Omental fat pad (tissue), 4 donors: ENCODE results near the gene RDH12. TPM values are rescaled to one million over a fixed set of nuclear protein-coding genes. Genes with fewer than 3 reads are reported as not detected.

Experiments used
- ATAC-seq: fragments of 150-250 bp; one replicate; pipeline ENCODE4 v1.9.1; 2016; ENCODE audit warnings: mild to moderate bottlenecking, moderate library complexity; ENCODE audit not compliant: low FRiP score
- DNase-seq: peaks from one replicate; pipeline ENCODE4 v3.0.0-alpha.2; 2019; ENCODE audit warnings: low spot score
- total RNA-seq, 4 donors: library from RNA; depleted of rRNA; stranded (reverse); fragments of >200 nt; gene quantifications; one replicate each; pipeline ENCODE4 v1.1.0, GENCODE V29; 2016
- TF ChIP-seq, protein P1 (sequence below), 3 donors: fragments of 450-650 bp; IDR thresholded peaks; one replicate each; pipeline ENCODE4 v1.5.1; 2016 to 2017; ENCODE audit warnings: antibody characterized with exemption in 3 of 3, mild to moderate bottlenecking in 3 of 3, moderate library complexity in 2 of 3

RDH12 gene
- total RNA-seq, 4 donors from 2014 or later: 0.28 TPM; not detected in 3

DNA sequence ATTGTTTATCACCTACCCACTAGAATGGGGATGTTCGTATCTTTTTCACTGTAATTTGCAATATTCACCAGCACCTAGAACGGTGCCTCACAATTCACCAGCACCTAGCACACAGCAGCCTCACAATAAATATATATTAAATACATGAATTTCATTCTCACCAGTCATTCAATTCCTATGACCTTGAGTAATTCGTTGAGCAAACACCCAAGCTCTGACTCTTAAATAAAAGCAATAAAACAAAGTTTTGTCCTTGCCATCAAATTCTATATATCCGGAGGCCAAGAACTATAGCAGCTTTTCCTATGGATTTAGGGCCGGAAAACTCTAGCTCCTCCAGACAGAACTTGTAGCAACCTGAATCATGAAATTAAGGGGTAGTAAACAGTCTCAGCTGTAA is 28.2 kb upstream of the RDH12 start:
- TF ChIP-seq, protein P1, sequence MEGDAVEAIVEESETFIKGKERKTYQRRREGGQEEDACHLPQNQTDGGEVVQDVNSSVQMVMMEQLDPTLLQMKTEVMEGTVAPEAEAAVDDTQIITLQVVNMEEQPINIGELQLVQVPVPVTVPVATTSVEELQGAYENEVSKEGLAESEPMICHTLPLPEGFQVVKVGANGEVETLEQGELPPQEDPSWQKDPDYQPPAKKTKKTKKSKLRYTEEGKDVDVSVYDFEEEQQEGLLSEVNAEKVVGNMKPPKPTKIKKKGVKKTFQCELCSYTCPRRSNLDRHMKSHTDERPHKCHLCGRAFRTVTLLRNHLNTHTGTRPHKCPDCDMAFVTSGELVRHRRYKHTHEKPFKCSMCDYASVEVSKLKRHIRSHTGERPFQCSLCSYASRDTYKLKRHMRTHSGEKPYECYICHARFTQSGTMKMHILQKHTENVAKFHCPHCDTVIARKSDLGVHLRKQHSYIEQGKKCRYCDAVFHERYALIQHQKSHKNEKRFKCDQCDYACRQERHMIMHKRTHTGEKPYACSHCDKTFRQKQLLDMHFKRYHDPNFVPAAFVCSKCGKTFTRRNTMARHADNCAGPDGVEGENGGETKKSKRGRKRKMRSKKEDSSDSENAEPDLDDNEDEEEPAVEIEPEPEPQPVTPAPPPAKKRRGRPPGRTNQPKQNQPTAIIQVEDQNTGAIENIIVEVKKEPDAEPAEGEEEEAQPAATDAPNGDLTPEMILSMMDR (IDR thresholded peaks at IDR 0.05): no peak
- DNase-seq (no peak), ATAC-seq (no peak)

DNA sequence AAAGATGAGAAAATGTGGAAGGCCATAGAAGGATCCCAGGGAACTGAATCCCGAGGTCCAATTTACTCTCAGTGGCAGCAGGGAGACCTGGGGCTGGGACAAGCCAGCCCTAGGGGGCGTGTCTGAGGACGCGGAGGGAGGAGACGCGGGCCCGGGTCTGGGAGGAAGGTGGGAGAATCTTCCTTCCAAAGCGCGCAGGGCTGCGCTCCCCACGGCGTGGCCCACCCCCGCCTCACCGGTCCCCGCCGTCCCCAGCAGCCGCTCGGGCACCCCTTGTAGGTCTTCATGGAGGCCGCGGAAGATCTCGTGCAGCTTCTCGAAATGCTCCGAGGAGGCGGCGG is 27.6 kb upstream of the RDH12 start:
- DNase-seq (peak; percentile 36), ATAC-seq (peak; percentile 60)
- TF ChIP-seq, protein P1 (IDR thresholded peaks at IDR 0.05): no peak

DNA sequence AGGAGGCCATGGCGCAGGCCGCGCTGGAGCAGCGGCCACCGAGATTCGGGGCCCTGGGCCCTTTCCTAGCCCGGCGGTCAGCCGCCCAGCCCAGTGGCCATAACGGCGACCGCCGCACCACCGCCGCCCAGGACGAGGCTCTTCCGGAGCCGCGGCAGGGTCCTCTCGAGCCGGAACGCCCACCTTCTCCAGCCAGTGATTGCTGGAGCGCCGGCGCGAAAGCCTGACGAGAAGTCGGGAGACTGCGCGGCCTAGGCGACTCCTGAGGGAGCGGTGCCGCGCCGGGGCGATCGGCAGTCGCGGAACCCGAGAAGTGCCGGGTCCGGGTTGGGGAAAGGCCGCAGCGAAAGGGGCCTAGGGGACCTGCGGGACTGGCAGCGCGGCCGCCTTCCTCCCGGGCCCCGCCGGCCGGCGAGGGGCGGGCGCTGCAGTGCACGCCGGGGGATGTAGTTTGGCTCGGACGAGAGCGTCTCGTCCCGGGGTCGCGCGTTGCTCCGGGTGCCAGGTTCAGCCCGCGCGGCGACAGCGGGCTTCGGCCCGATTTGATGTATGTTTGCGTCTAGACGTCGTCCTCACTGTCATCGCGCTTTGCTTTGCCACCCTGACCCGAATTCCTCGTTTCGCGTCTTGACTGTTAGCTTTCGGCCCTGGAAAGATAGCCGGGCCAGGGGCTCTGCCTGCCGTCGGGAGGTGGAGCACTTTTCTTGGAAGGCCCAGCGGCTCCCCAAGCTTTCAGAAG is 27.0 kb upstream of the RDH12 start, which contains the start of gene VTI1B:
Gene VTI1B, minus strand, starts transcription at position 153 of the 739 bp plus-strand sequence. Its CDS starts 143 bp downstream, at position 10.
- TF ChIP-seq, protein P1 (IDR thresholded peaks at IDR 0.05): no peak
- ATAC-seq (peak; percentile 96), DNase-seq (no peak)

DNA sequence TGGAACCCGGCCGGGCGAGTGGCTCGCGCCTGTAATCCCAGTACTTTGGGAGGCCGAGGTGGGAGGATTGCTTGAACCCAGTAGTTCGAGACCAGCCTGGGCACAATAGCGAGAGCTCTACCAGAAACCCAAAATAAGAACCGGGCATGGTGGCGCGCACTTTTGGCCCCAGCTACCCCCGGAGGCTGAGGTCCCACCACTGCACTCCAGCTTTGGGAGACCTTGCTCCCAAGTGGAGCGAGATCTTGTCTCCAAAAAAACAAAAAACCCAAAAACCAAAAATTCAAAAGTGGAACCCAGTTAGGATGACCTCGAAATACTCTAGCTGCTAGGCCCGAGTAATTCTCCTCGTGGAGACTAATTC is 26.5 kb upstream of the RDH12 start:
- no peak for ATAC-seq
- DNase-seq: no peak
- TF ChIP-seq, protein P1 (IDR thresholded peaks at IDR 0.05): no peak

DNA sequence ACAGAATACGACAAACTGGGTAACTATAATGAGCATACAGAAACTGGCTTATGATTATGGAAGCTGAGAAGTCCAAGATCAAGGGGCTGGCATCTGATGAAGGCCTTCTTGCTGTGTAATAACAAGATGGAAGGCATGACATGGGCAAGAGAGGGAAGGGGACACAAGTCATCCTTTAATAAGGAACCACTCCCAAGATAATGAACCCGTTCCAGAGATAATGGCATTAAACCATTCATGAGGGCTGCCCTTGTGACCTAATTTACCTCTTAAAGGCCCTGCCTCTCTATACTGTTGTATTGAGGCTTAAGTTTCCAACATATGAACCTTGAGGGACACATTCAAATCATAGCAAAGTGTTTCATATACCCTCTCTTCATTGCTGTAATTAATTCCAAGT is 22.7 kb upstream of the RDH12 start:
- TF ChIP-seq, protein P1 (IDR thresholded peaks at IDR 0.05): no peak
- DNase-seq: no peak

DNA sequence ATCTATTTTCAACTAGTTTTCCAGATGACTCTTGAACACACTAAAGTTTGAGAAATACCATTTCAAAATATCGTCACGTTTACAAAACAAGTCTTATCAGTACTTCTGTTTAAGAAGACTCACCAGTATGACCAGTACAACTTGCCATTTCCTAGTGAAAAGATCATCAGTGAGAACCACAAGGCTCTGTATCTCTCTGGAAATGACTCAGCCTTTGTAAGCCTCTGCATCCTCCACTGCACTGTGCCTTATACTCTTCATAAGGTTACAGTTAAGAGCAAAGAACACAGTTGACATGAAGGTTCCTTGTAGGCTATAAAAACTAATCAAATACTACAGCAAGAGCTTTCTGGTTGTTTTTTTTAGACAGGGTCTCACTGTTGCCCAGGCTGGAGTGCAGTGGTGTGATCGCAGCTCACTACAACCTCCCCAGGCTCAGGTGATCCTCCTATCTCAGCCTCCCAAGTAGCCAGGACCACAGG is 21.5 kb upstream of the RDH12 start:
- no peak for ATAC-seq

More for the DNA sequence above, 22.7 kb upstream of the RDH12 start:
- no peak for ATAC-seq

More for the DNA sequence above, 21.5 kb upstream of the RDH12 start:
- TF ChIP-seq, protein P1 (IDR thresholded peaks at IDR 0.05): no peak
- no peak for DNase-seq
